Calu3 (cell line): ENCODE measurements around the gene CRY2. TPM values are rescaled to one million over a fixed set of nuclear protein-coding genes. Genes with fewer than 3 reads are reported as not detected.
A peak's percentile ranks its signal among the peaks of the same experiment; 100 is the strongest.

Source experiments
- Bru-seq: library from RNA; stranded (reverse); fragments of 400-500 nt; gene quantifications from one replicate; lab custom pipeline; 2021; lab: Mats Ljungman, UMichigan
- BruChase-seq, 2 experiments: library from RNA; stranded (reverse); fragments of 400-500 nt; gene quantifications; one replicate each; lab custom pipeline; 2021; lab: Mats Ljungman, UMichigan
- BruUV-seq: library from RNA; stranded (reverse); fragments of 400-500 nt; replicated peaks from 2 replicates; lab custom pipeline; 2021; lab: Mats Ljungman, UMichigan
- CTCF ChIA-PET: fragments of 300-600 bp; sonication (Branson Sonifier 250); formaldehyde crosslinking; loops from one replicate; lab custom pipeline; 2022; ENCODE audit warnings: antibody characterized with exemption; lab: Charles Lee
- DNase-seq: peaks from one replicate; pipeline ENCODE4 v3.0.0; 2022
- H3K27ac Mint-ChIP-seq: one replicate; pipeline ENCODE4 v1.8.0; 2022; ENCODE audit warnings: mixed read lengths; ENCODE audit not compliant: unreplicated experiment
- H3K27me3 Mint-ChIP-seq: one replicate; pipeline ENCODE4 v1.8.0; 2022; ENCODE audit warnings: mixed read lengths; ENCODE audit not compliant: unreplicated experiment
- H3K36me3 Mint-ChIP-seq: one replicate; pipeline ENCODE4 v1.8.0; 2022; ENCODE audit warnings: mild to moderate bottlenecking, moderate library complexity, mixed read lengths; ENCODE audit not compliant: insufficient read depth, unreplicated experiment
- H3K4me1 Mint-ChIP-seq: one replicate; pipeline ENCODE4 v1.8.0; 2022; ENCODE audit warnings: mild to moderate bottlenecking, low read depth, mixed read lengths; ENCODE audit not compliant: unreplicated experiment
- H3K4me3 Mint-ChIP-seq: one replicate; pipeline ENCODE4 v1.8.0; 2022; ENCODE audit warnings: mild to moderate bottlenecking, low read depth, moderate library complexity, mixed read lengths; ENCODE audit not compliant: unreplicated experiment
- H3K9me3 Mint-ChIP-seq: one replicate; pipeline ENCODE4 v1.8.0; 2022; ENCODE audit warnings: low read depth, mixed read lengths; ENCODE audit not compliant: unreplicated experiment
- intact Hi-C: fragments of 100-400 bp; cut with micrococcal nuclease; formaldehyde crosslinking; loops from one replicate; pipeline ENCODE4 v1.10.0; 2022; ENCODE audit not compliant: unreplicated experiment
- long read RNA-seq: library from polyadenylated mRNA; stranded (forward); transcript quantifications from one replicate; pipeline ENCODE4 v2.0.0, GENCODE V29; 2022
- total RNA-seq: library from RNA; stranded (reverse); gene quantifications from 2 replicates; pipeline ENCODE4 v1.2.3, GENCODE V29; 2022
- TF ChIP-seq, protein P1 (sequence below): fragments of 200-600 bp; IDR thresholded peaks from one replicate; pipeline ENCODE4 v1.8.0; 2022; ENCODE audit warnings: antibody characterized with exemption; ENCODE audit not compliant: unreplicated experiment

The CRY2 gene
- 14.9 and 16.1 TPM in 2 replicates for total RNA-seq
- Bru-seq, nascent RNA = percentile 66 among the genes with signal in this experiment
- BruChase-seq, experiment 1, labeled RNA remaining after a 6-hour chase = percentile 55 among the genes with signal in this experiment
- percentile 56 among the genes with signal in this experiment for BruChase-seq, experiment 2, labeled RNA remaining after a 2-hour chase
- long read RNA-seq, full-length matches to known transcripts = 5 of 8 reads
- long read RNA-seq, partial matches to known transcripts = 1 of 8 reads
- long read RNA-seq, other reads (novel, unspliced or antisense) = 2 of 8 reads

DNA sequence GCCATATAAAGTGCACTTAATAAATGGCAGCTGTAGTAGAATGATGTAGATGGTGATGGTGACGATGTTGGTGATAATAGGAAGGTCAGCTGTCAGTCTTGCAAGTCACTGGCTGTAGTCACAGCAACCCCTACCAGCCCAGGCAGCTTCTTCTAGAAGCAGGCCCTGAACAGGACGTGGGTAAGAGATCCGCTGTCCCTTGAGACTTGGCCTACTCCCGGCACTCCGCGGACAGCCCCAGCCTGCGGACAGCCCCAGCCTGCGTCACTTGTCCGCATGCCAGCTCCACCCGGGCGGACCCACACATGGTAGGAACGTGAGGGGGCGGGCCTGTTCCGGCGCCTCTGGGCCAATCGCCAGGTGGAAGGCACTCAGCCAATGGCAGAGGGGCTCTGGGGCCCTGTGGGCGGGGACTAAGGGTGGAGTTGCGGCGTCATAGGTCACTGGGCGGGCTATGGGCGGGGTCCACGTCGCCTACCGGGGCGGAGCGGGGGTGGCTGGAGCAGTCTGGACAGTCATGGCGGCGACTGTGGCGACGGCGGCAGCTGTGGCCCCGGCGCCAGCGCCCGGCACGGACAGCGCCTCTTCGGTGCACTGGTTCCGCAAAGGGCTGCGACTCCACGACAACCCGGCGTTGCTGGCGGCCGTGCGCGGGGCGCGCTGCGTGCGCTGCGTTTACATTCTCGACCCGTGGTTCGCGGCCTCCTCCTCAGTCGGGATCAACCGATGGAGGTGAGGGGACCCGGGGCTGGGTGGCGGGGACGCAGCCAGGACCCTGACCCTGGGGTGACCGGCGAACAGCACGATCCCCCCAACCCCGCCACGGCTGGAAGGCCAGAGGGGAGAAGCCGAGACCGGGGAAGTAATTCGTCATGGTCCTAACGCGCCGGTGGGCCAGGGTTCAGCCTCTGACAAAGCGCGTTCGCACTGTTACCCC, at the start of gene CRY2:
Gene CRY2, plus strand, starts transcription at position 502 of the 937 bp plus-strand sequence. Its CDS starts 16 bp downstream, at position 518.
- Mint-ChIP-seq H3K9me3 (no peaks in the 10 kb centered on the region), H3K27ac (peak within 1 kb of the TSS; percentile 92), H3K4me1 (peaks cover 33% of the 10 kb centered on the region), H3K36me3 (peaks cover 29% of the 10 kb centered on the region), H3K4me3 (peak within 1 kb of the TSS; percentile 85), H3K27me3 (no peaks in the 10 kb centered on the region)
- intact Hi-C loops = loop anchor here (5.0 kb wide), 1 partner anchor 40 kb away; the partner anchor contains the start of gene SLC35C1
- DNase-seq = peak; percentile 99
- TF ChIP-seq, protein P1, sequence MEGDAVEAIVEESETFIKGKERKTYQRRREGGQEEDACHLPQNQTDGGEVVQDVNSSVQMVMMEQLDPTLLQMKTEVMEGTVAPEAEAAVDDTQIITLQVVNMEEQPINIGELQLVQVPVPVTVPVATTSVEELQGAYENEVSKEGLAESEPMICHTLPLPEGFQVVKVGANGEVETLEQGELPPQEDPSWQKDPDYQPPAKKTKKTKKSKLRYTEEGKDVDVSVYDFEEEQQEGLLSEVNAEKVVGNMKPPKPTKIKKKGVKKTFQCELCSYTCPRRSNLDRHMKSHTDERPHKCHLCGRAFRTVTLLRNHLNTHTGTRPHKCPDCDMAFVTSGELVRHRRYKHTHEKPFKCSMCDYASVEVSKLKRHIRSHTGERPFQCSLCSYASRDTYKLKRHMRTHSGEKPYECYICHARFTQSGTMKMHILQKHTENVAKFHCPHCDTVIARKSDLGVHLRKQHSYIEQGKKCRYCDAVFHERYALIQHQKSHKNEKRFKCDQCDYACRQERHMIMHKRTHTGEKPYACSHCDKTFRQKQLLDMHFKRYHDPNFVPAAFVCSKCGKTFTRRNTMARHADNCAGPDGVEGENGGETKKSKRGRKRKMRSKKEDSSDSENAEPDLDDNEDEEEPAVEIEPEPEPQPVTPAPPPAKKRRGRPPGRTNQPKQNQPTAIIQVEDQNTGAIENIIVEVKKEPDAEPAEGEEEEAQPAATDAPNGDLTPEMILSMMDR = no peak
- BruUV-seq = no TSS peak
- CTCF ChIA-PET = interaction anchor here (0.6 to 1.2 kb wide), 3 partner anchors 9 to 76 kb away, joined by 3 read pairs; no protein-coding TSS in a partner anchor

DNA sequence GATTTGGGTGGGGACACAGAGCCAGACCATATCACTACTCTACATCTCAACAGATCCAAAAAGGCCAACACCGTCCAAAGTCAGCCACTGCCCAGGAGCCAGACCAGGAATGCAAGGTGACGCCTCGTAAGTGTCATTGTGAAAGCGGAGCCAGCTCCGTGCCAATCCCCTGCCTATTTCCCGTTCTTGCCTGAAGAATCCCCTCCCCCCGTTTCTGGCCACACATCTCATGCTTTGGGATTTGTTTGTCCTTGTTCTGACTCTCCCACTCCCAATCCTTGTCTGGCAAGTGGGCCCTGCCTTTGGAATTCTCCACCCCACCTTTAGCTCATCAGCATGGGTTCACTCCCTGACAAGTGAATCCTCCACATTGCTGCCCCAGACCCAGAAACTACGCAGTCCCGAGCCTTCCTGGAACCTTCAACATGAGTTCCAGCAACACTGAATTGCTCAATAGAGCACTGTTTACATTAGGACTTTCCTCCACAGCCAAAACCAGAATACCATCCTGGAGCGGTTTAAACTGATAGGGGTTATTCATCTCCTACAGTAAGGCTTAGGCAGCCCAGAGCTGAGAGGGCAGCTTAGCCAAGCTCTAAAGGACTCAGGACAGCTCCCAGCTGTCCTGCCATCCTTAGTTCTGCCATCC, 48.4 kb upstream of the CRY2 start:
- CTCF ChIA-PET = interaction anchor here (0.7 to 1.7 kb wide), 2 partner anchors 27 to 332 kb away, joined by 6 to 7 read pairs; no protein-coding TSS in a partner anchor
- Mint-ChIP-seq H3K27me3 (peaks cover 10% of the 10 kb centered on the region), H3K27ac (no peak overlapping the region), H3K4me3 (no peak overlapping the region), H3K9me3 (peaks cover 3% of the 10 kb centered on the region), H3K36me3 (peaks cover 4% of the 10 kb centered on the region), H3K4me1 (peaks cover 7% of the 10 kb centered on the region)
- BruUV-seq = no TSS peak
- TF ChIP-seq, protein P1 = no peak
- no peak for DNase-seq
- intact Hi-C loops = loop anchor here (5.0 kb wide), 1 partner anchor 52 kb away; no protein-coding TSS in a partner anchor

DNA sequence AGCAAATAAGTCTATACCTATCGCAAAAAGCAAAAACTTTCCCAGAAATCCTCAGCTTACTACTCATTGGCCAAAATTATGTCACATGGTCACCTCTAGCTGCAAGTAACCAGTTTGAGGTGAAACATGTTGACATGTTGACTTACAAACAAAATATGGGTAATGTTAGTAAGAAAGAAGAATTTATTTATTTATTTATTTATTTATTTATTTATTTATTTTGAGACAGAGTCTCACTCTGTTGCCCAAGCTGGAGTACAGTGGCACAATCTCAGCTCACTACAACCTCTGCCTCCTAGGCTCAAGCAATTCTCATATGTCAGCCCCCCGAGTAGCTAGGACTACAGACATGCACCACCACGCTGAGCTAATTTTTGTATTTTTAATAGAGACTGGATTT, 47.7 kb upstream of the CRY2 start:
- BruUV-seq = no TSS peak

More for the DNA sequence above, 47.7 kb upstream of the CRY2 start:
- peaks cover 10% of the 10 kb centered on the region for H3K36me3 Mint-ChIP-seq
- H3K27ac Mint-ChIP-seq = no peak overlapping the region
- H3K4me1 Mint-ChIP-seq = peaks cover under 1% of the 10 kb centered on the region
- no peak for DNase-seq
- CTCF ChIA-PET = interaction anchor here (0.7 to 1.7 kb wide), 2 partner anchors 27 to 332 kb away, joined by 6 to 7 read pairs; no protein-coding TSS in a partner anchor
- peaks cover 4% of the 10 kb centered on the region for H3K27me3 Mint-ChIP-seq
- peaks cover 3% of the 10 kb centered on the region for H3K9me3 Mint-ChIP-seq
- no peak overlapping the region for H3K4me3 Mint-ChIP-seq
- TF ChIP-seq, protein P1 = no peak
- intact Hi-C loops = loop anchor here (5.0 kb wide), 1 partner anchor 52 kb away; no protein-coding TSS in a partner anchor
